Esophagus muscularis mucosa (tissue), 4 donors: ENCODE results near the gene CDK2AP2. TPM values are rescaled to one million over a fixed set of nuclear protein-coding genes. Genes with fewer than 3 reads are reported as not detected.
"Not testable (repeated sequence)": the region's sequence is repeated elsewhere in the genome, so short reads cannot be mapped to it uniquely, and the experiment has no call there.

Experiments
- DNase-seq: peaks from one replicate; pipeline ENCODE4 v3.0.0-alpha.2; 2017; ENCODE audit errors: extremely low spot score
- H3K27ac ChIP-seq, 4 donors: fragments of 200-600 bp; sonication (generic); replicated peaks in 1 of 4; 1 replicate in 3 of 4; 2 replicates in 1 of 4; pipeline ENCODE4 v1.5.1; 2016 to 2019; ENCODE audit warnings: mild to moderate bottlenecking in 1 of 4
- H3K27me3 ChIP-seq, 4 donors: fragments of 200-600 bp; sonication (generic); one replicate each; pipeline versions ENCODE4 v1.5.1 to v1.6.0; 2016 to 2019
- H3K36me3 ChIP-seq, 4 donors: fragments of 200-600 bp; sonication (generic); one replicate each; pipeline ENCODE4 v1.5.1; 2016 to 2019
- H3K4me1 ChIP-seq, 4 donors: fragments of 200-600 bp; sonication (generic); one replicate each; pipeline ENCODE4 v1.5.1; 2016 to 2019
- H3K4me3 ChIP-seq, 4 donors: fragments of 200-600 bp; sonication (generic); 1 replicate in 2 of 4; 2 replicates in 2 of 4; pipeline ENCODE4 v1.5.1; 2016 to 2019; ENCODE audit warnings: mild to moderate bottlenecking in 4 of 4, moderate library complexity in 1 of 4
- H3K9me3 ChIP-seq, 4 donors: fragments of 200-600 bp; sonication (generic); 1 replicate in 3 of 4; 2 replicates in 1 of 4; pipeline ENCODE4 v1.5.1; 2016 to 2019
- CTCF ChIP-seq, 3 experiments: fragments of 200-600 bp in 2 of 3; fragments of 450-650 bp in 1 of 3; sonication (generic) in 2 of 3; IDR thresholded peaks; one replicate each; pipeline ENCODE4 v1.5.1; 2017 to 2019; ENCODE audit warnings: antibody characterized with exemption in 3 of 3, mild to moderate bottlenecking in 2 of 3, moderate library complexity in 1 of 3
- EP300 ChIP-seq: sonication (generic); formaldehyde crosslinking; IDR thresholded peaks from one replicate; pipeline ENCODE4 v1.6.1; 2017; ENCODE audit warnings: antibody characterized with exemption
- POLR2A ChIP-seq: fragments of 450-650 bp; IDR thresholded peaks from one replicate; pipeline ENCODE4 v1.6.1; 2017; ENCODE audit warnings: antibody characterized with exemption, moderate library complexity, mild to moderate bottlenecking, low read depth
- POLR2AphosphoS5 ChIP-seq, 2 donors: sonication (generic); formaldehyde crosslinking; IDR thresholded peaks; one replicate each; pipeline ENCODE4 v1.6.1; 2017; ENCODE audit warnings: antibody characterized with exemption in 2 of 2
- WGBS: methylation state at CpG from one replicate; pipeline ENCODE4 v1.1.5; 2018; 5-methylcytosine and 5-hydroxymethylcytosine counted together
- intact Hi-C: fragments of 100-400 bp; cut with DNase I; formaldehyde crosslinking; loops from one replicate; pipeline ENCODE4 v1.15.1; 2023
- total RNA-seq, 4 donors: library from RNA; depleted of rRNA; stranded (reverse); fragments of >200 nt; gene quantifications; one replicate each; pipeline versions ENCODE4 v1.1.0 to v1.2.1, GENCODE V29; 2016

Gene CDK2AP2
- total RNA-seq, 4 donors from 2014 or later: 61.0 to 111 (median 67.8) TPM

DNA sequence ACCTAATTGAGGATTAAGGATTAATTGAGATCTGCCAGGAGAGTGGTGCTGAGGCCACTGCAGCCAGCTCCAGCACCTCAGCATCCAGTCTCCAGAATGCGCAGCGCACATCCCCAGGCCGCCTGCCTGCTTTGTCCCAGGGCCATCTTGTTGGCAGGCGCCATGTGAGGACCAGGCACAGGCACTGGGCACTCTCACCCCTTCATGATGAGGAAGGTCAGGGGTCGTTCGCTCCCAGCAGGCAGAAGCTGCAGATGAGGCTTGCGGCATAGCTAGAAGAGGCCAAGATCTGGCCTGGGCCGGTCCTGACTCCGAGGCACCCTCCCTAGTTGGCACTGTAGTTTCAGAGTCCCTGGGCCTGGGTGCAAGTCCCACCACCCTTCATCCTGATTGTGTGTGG, 8.8 kb upstream of the CDK2AP2 start:
- WGBS: 88% methylated on average over 3 of the region's 9 CpGs
- Histone ChIP-seq H3K4me1 (no peaks in the 10 kb centered on the region), H3K27ac (no peak overlapping the region), H3K4me3 (no peak overlapping the region), H3K36me3 (no peaks in the 10 kb centered on the region), H3K27me3 (peaks cover 0 to 22% (median 0%) of the 10 kb centered on the region in 4 donors), H3K9me3 (no peaks in the 10 kb centered on the region)
- DNase-seq: no peak
- intact Hi-C loops: no loop called here
- TF ChIP-seq POLR2A (no peak), POLR2AphosphoS5 (IDR thresholded peaks at IDR 0.05) (no peak), CTCF (IDR thresholded peaks at IDR 0.05) (no peak), EP300 (no peak)

- H3K4me3 ChIP-seq: no peak overlapping the region
- no peaks in the 10 kb centered on the region for H3K36me3 ChIP-seq
- peaks cover 0 to 26% (median 0%) of the 10 kb centered on the region in 4 donors for H3K27me3 ChIP-seq
- no peak overlapping the region for H3K27ac ChIP-seq
- H3K9me3 ChIP-seq: no peaks in the 10 kb centered on the region
- intact Hi-C loops: no loop called here
- no peak for DNase-seq
- H3K4me1 ChIP-seq: peaks cover 0 to 2% (median 2%) of the 10 kb centered on the region in 4 donors
- no peak for TF ChIP-seq CTCF (IDR thresholded peaks at IDR 0.05)
- no peak for TF ChIP-seq POLR2AphosphoS5 (IDR thresholded peaks at IDR 0.05)
- no peak for TF ChIP-seq EP300
- no peak for TF ChIP-seq POLR2A
- WGBS: 80% methylated on average over 7 of the region's 7 CpGs
Measured at GRCh38 chr11:67514116-67514515, 6.2 kb upstream of the CDK2AP2 start.

DNA sequence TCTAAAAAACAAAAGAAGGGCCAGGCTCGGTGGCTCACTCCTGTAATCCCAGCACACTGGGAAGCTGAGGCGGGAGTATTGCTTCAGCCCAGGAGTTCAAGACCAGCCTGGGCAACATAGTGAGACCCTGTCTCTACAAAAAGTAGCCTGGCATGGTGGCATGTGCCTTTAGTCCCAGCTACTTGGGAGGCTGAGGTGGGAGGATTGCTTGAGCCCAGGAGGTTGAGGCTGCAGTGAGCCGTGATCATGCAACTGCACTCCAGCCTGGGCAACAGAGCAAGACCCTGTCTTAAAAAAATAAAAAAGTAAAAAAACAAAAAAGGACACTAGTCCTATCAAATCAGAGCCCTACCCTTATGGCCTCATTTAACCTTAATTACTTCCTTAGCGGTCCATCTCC, 3.6 kb upstream of the CDK2AP2 start:
- Histone ChIP-seq H3K4me1 (peaks cover 11 to 22% (median 20%) of the 10 kb centered on the region in 4 donors), H3K27me3 (peaks cover 0 to 26% (median 0%) of the 10 kb centered on the region in 4 donors)
- intact Hi-C loops, H3K36me3 ChIP-seq, H3K9me3 ChIP-seq, H3K27ac ChIP-seq, H3K4me3 ChIP-seq, DNase-seq: not testable (repeated sequence)
- 89% methylated on average over 4 of the region's 4 CpGs for WGBS

DNA sequence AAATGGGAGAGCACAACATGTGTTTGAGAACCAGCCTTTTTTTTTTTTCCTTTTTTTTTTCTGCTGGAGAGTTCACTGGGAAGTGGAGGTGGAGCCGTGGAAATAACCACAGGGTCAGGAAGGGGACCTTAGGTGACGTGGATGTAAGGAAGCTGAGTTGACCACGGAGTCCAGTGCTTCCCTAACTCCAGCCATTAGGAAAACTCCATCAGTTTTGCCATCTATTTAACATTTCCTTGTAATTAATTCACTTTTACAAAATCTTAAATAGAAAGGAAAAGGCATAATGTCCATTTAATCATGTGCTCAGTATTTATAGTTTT, 2.0 kb upstream of the CDK2AP2 start:
- Histone ChIP-seq H3K27ac (no peak overlapping the region), H3K27me3 (peaks cover 0 to 30% (median 0%) of the 10 kb centered on the region in 4 donors), H3K4me1 (peaks cover 24 to 37% (median 36%) of the 10 kb centered on the region in 4 donors), H3K4me3 (no peak overlapping the region), H3K36me3 (peaks cover 0 to 10% (median 9%) of the 10 kb centered on the region in 4 donors), H3K9me3 (no peaks in the 10 kb centered on the region)
- DNase-seq: no peak
- intact Hi-C loops: no loop called here
- TF ChIP-seq POLR2AphosphoS5 (IDR thresholded peaks at IDR 0.05) (no peak), POLR2A (no peak), CTCF (IDR thresholded peaks at IDR 0.05) (no peak), EP300 (no peak)
- WGBS: 49% methylated on average over 3 of the region's 3 CpGs

DNA sequence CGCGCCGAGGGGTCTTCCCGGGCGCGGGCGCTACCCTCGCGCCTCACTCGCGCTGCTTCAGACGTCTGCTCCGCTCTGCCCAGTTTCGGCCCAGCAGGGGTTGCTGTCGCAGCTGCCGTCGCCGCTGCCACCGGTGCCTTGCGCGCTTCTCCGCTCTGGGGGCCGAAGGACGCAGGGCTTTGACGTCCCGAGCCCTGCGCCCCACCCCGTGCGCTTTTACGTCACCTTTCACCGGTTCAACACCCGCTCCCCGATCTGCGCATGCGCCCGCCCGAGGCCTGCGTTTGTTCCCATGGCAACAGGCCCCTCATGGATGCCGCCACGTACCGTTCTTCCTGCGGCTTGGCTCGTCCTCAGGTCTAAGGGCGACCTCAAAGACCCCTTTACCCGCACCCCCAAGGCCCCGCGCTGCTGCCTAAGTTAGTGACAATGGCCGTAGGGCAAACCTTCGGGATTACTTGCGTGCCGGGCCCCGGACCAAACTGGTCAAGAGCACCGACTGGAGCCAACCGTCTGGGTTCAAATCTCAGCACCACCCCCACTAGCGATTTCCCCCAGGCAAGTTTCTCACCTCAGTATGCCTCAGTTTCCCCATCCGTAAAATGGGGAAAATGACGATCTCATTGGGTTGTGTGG, 642 bp upstream of the CDK2AP2 start:
- H3K27ac ChIP-seq: peak overlapping the region; percentile 97 to 100 (median 98)
- DNase-seq: peak; percentile 100
- H3K9me3 ChIP-seq: no peaks in the 10 kb centered on the region
- intact Hi-C loops: loop anchor here (5.0 to 10.0 kb wide), 2 partner anchors 106 to 154 kb away; partner anchors contain the start of genes POLD4, PPP1CA and TBC1D10C
- H3K36me3 ChIP-seq: peaks cover 0 to 10% (median 9%) of the 10 kb centered on the region in 4 donors
- WGBS: 2% methylated on average over 21 of the region's 57 CpGs
- H3K4me3 ChIP-seq: peak overlapping the region; percentile 72 to 93 (median 81)
- peaks cover 0 to 36% (median 2%) of the 10 kb centered on the region in 4 donors for H3K27me3 ChIP-seq
- peaks cover 25 to 51% (median 50%) of the 10 kb centered on the region in 4 donors for H3K4me1 ChIP-seq
- TF ChIP-seq POLR2AphosphoS5 (IDR thresholded peaks at IDR 0.05) (peak in 1 of 2 donors; percentile 89), POLR2A (peak; percentile 57), CTCF (IDR thresholded peaks at IDR 0.05) (no peak), EP300 (no peak)
